ENCODE measurements around the gene DOP1A.

DOP1A gene

DNA sequence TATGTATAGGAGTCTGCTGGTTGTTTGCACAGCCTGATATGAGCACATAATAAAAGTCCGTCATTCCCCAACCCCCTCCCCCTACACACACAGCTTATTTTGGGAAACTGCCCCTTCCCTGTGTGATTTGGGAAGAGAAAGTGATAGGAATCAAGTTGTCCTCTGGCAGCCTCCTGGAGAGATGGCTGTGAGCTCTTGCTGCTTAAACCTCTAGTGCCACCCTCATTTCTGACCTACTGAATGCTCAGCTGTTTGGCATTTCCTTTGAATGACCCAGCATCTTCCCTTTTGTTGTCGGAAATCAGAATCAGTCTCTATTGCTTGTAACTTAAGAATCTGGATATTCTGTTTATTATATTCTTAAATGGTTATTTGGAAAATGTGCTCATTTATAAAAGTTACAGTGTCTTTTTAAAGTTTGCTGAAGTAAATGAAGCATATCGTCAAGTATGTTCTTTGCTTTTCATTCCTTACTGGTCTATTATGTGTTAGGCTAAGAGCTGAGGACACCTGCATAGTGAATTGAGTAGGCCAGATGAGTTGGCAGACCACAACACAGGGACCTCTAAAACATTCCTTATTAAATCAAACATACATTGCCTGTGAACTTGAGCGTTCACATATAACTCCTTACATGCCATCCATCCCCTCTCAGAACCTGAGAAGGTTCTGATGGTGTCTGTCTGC is 131.2 kb downstream of the DOP1A start:
- DNase-seq (ENCODE audit: low read depth) = no peak

DNA sequence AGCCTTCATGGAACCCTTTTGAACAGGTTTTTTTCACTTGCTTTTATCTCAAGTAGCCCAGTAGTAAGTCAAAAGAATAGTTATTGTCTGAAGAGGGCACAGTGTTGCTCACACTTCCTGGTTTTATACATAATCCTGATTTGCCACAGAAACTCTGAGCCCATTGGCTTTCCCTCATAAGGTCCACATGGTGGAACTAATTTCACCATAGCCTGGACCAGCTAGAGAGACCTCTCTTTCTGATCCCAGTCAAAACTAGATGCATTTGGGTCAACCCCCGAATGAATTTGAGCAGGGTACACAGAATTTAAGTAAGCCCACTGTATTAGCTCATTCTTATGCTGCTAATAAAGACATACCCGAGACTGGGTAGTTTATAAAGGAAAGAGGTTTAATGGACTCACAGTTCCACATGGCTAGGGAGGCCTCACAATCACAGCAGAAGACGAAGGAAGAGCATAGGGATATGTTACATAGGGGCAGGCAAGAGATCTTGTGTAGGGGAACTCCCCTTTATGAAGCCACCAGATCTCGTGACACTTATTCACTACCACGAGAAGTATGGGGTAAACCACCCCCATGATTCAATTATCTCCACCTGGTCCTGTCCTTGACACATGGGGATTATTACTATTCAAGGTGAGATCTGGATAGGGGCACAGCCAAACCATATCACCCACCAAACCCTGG is 131.8 kb downstream of the DOP1A start:
- no peak for DNase-seq (ENCODE audit: low read depth)

DNA sequence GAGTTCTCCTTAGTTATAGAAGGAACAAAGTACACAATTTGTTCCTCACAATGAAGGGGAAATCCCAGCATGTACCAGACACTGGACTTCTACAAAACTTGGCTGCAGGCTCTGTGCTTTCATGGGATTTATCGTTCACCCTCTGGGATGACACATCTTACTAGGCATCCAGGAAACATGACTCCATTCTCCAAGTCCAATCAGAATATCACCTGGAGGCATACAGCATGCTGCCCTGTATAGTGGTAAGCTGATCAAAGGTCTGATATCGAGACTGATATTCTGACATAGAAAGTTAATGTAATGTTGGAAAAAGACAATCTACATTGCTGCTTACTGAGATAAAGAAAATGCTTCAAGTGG is 132.4 kb downstream of the DOP1A start:
- DNase-seq (ENCODE audit: low read depth) = no peak

DNA sequence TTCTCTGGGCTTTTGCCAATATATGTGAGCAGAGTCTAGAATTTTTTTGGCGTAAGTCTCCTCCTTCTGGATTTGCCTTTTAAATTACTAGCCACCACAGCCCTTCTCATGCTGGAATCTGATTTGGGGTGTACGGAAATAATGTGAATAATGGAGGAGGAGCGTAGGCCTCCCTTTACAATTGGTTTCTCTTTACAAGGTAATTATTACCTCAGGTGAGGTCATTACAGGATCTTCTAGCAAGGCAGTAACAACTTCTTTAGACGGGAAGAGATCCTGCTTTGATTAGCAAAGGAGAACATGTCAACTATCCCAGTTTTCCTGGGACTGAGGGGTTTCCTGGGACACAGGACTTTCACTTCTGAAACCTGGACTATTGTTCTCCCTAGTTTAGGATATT is 134.6 kb downstream of the DOP1A start:
- no peak for DNase-seq (ENCODE audit: low read depth)

DNA sequence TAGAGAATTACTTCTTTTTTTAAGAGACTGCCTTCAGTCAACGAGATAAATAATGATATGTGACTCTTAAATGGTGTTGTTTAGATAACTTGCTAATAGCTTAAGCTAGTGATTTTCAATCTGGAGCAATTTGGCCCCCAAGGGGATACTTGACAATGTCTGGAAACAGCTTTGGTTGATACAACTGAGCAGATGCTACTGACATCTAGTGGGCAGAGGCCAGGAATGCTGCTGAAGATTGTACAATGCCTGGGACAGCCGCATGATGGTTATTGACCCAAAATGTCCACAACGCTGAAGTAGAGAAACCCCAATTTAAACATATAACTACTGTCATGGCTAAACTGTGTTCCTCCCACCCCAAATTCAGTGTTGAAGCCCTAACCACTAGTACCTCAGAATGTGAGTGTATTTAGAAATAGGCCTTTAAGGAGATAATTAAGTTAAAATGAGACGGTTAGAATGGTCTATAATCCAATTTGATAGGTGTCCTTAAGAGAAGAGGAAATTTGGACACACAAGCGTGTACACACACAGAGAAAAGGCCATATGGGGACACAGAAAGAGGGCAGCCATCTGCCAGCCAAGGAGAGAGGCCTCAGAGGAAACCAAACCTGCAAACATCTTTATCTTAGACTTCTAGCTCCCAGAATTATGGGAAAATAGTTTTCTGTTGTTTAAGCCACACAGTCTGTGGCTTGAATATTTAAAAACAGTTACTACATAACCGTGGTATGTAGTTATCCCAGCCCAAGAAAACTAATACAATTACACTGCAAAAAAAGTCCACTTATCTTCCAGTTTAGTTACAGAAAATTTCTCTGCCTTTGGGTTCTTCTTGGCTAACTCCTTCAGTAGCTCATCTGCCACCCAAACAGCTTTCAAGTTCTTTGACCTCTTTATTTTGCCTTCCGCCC is 147.9 kb downstream of the DOP1A start:
- no peak for DNase-seq (ENCODE audit: low read depth)

DNA sequence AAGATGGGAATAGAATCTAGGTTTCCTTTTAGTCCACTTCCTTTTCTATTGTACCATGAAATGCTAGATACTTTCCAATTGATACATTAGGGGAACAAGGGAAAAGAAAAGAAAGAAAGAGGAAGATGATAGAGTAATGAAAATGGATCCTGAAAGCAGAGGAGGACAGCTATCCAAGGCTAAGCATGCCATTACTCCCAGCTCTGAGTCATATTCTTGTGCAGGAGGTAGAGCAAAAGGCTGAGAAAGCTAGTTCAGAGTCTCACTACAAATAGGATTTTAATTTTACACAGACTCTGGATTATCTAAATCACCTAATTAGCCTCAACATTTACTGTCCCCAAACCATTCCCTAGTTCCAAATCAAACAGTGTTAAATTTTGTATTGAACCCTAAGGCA is 149.3 kb downstream of the DOP1A start:
- DNase-seq (ENCODE audit: low read depth) = no peak

Measured in non-pigmented ciliary epithelial cell (primary cell).